Activated CD4-positive, alpha-beta T cell treated with anti-CD3 and anti-CD28 coated beads, Interleukin-2, Interleukin-4, amounts not matched to agents 100 ng/mL and 50 ng/mL, durations not matched to agents 16 hours and 8 hours (primary cell): ENCODE results near the gene NPC1L1.

ENCODE experiments used
- DNase-seq: peaks from one replicate; pipeline ENCODE4 v3.0.0-alpha.2; 2020; ENCODE audit warnings: low spot score

The NPC1L1 gene

GRCh38 chr7:44470628-44471245 is 70.4 kb downstream of the NPC1L1 start:
- no peak for DNase-seq

GRCh38 chr7:44470135-44470479 is 71.0 kb downstream of the NPC1L1 start:
- DNase-seq = no peak

- DNase-seq = no peak
Observed at GRCh38 chr7:44469461-44470134, 71.5 kb downstream of the NPC1L1 start.

DNA sequence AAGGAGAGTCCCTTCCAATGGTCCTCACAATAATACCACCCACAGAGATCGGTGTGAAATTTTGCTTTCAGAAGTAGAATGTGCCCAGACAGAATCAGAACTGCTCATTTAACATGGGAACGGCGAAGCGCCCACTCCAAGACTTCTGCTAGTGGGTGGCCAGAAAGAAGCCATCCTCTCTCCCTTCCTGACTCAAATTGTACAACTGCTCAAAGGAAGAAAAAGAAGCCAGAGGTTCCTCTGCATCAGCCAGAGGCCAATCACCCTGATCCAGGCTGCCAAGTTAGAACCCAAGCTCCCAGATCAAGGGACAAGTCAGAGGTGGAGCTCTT is 73.9 kb downstream of the NPC1L1 start:
- DNase-seq = no peak

- no peak for DNase-seq
Observed at GRCh38 chr7:44466300-44467216, 74.6 kb downstream of the NPC1L1 start.

- no peak for DNase-seq
Observed at GRCh38 chr7:44465490-44465889, 75.6 kb downstream of the NPC1L1 start.

DNA sequence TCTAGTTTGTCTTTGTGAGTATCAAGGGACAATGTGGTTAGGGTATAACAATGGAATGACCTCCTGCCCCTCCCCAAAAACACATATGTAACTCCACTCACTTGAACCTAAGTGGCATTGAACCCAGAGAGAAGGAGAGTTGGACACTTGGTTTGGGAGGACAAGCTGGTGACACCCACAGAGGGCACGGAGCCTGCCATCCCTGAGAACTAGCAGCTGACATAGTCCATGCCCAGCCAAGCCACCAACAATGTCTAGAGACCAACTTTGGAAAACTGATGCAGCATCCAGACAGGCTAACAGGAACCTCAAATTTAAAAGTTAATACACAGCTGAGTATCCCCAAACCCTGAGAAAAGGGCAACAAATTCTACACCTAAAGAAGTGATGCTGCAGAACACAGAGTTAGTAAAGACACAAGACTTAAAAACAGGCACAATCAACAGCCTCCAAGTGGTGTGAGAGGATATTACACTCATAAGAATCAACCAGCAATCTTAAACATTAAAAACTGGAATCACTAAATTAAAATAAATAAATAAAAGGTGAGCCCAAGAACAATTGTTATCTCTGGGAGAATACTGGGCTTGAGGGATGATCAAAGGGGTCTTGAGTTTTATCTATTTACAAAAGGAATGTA is 77.8 kb downstream of the NPC1L1 start:
- DNase-seq = no peak
